Central memory CD8-positive, alpha-beta T cell (primary cell): Measurements from ENCODE around the gene ORM2.
"Not testable (repeated sequence)": the region's sequence is repeated elsewhere in the genome, so short reads cannot be mapped to it uniquely, and the experiment has no call there.

Experiments used
- ATAC-seq: fragments of 150-1000 bp; cut with Tn5 transposase; replicated peaks from 2 replicates; pipeline ENCODE4 v1.10.0; 2022; ENCODE audit warnings: mild to moderate bottlenecking, moderate FRiP score, moderate number of reproducible peaks; ENCODE audit not compliant: poor library complexity, severe bottlenecking; ENCODE audit errors: extremely low read depth
- DNase-seq, 2 donors: peaks; one replicate each; pipeline ENCODE4 v3.0.0; 2021; ENCODE audit warnings: low spot score in 2 of 2
- H3K27ac Mint-ChIP-seq: one replicate; pipeline ENCODE4 v1.8.0; 2022; ENCODE audit warnings: low read depth, mild to moderate bottlenecking, moderate library complexity, mixed read lengths
- H3K27me3 Mint-ChIP-seq: one replicate; pipeline ENCODE4 v1.8.0; 2022; ENCODE audit warnings: mixed read lengths
- H3K36me3 Mint-ChIP-seq: one replicate; pipeline ENCODE4 v1.8.0; 2022; ENCODE audit warnings: mild to moderate bottlenecking, moderate library complexity, mixed read lengths; ENCODE audit not compliant: insufficient read depth
- H3K4me1 Mint-ChIP-seq: one replicate; pipeline ENCODE4 v1.8.0; 2022; ENCODE audit warnings: mixed read lengths
- H3K4me3 Mint-ChIP-seq: one replicate; pipeline ENCODE4 v1.8.0; 2022; ENCODE audit warnings: mild to moderate bottlenecking, moderate library complexity, mixed read lengths
- H3K9me3 Mint-ChIP-seq: one replicate; pipeline ENCODE4 v1.8.0; 2022; ENCODE audit warnings: mixed read lengths

The ORM2 gene

DNA sequence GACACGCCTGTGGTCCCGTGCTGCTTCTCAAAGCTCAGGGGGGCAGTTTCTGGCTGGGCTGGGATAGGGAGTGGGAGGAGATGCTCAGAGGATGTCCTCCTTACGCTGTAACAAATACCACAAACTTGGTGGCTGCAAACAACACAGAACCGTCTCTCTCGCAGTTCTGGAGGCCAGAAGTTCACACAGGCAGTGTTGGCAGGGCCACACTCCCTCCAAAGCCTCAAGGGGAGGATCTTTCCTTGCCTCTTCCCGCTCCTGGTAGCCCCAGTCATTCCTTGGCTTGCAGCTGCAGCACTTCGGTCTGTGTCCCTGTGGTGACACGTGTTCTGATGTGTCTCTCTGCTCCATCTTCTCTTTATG lies 17.2 kb upstream of the ORM2 start:
- H3K4me3 Mint-ChIP-seq, result no peak overlapping the region
- no peaks in the 10 kb centered on the region for H3K4me1 Mint-ChIP-seq
- no peak overlapping the region for H3K27ac Mint-ChIP-seq
- H3K9me3 Mint-ChIP-seq, result no peaks in the 10 kb centered on the region
- no peaks in the 10 kb centered on the region for H3K27me3 Mint-ChIP-seq
- no peak for ATAC-seq
- no peaks in the 10 kb centered on the region for H3K36me3 Mint-ChIP-seq
- DNase-seq, result no peak

DNA sequence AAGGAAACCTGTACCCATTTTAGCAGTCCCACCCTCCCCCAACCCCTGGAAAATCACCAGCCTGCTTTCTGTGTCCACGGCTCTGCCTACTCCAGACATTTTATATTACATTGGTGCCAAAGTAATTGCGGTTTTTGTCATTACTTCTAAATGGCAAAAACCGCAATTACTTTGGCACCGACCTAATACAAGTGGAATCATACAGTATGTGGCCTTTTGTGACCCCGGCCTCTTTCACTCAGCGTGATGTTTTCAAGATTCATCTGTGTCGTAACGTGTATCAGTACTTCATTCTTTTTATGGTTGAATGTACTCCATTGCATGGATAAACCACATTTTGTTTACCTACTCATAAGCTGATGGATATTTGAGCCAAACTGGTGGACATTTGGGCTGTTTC lies 16.5 kb upstream of the ORM2 start:
- H3K27ac Mint-ChIP-seq, result no peak overlapping the region
- no peak for DNase-seq
- ATAC-seq, result no peak
- H3K27me3 Mint-ChIP-seq, result peaks cover under 1% of the 10 kb centered on the region
- no peaks in the 10 kb centered on the region for H3K36me3 Mint-ChIP-seq
- no peaks in the 10 kb centered on the region for H3K9me3 Mint-ChIP-seq
- H3K4me3 Mint-ChIP-seq, result no peak overlapping the region
- H3K4me1 Mint-ChIP-seq, result no peaks in the 10 kb centered on the region

DNA sequence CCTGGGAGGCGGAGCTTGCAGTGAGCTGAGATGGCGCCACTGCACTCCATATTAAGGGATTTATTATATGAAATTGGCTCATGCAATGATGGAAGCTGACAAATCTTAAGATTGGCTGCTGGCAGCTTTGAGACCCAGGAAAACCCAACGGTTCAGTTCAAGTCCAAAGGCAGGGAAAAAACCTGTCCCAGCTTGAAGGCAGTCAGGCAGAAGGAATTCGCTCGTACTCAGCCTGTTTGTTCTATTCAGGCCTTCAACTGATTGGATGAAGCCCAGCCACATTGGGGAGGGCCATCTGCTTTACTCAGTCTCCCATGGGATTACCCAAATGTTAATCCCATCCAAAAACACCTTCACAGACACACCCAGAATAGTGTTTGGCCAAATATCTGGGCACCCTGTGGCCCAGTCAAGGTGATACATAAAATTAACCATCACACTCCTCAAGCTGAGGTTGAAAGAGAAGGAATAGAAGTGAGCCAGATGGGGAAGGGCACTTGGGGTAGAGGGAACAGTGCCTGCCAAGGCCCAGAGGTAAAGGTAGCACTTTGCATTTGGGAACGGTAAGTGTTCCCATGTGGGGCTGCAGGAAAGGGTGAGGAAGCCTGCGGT lies 15.3 kb upstream of the ORM2 start:
- Mint-ChIP-seq H3K9me3 (no peaks in the 10 kb centered on the region), H3K27me3 (peaks cover 12% of the 10 kb centered on the region), H3K4me1 (no peaks in the 10 kb centered on the region), H3K36me3 (no peaks in the 10 kb centered on the region), H3K27ac (no peak overlapping the region), H3K4me3 (no peak overlapping the region)
- DNase-seq (no peak), ATAC-seq (no peak)

DNA sequence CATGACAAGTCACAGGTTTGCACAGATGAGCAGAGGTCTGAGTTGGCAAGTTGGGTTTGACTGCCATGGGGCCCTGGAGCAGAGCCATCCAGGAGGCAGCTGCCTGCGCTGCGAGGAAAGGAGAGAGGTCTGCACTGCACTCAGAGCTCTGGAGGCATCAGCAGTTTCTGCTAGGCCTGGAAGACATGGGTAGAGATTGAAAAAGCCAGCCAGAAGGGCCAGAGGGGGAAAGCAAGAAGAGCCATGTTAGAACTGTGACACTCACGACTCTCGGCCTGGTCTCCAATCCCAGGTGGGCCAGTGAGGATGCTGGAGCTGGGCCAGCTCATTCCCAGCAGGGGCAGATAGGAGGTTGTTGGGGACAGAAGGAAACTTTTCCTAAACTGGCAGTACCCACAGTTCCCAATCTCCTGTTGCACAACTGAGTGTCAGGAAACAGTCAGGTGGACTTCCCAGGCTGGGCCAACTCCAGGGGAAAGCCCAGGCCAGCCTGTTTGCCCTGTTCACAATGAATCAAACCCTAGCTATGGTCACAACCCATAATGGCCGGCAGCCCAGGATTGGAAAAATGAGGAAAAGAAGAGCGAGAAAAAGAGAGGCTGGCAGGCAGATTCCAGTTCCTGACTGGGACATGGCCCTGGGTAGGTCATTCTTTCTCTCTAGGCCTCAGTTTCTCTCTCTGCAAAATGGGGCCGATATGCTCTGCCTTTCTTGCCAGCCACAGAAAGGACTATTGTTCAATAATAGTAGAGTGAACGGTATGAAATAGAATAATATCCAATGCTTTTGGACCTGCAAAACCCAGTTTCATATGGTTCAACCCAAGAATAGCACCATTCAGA lies 14.6 kb upstream of the ORM2 start:
- Mint-ChIP-seq H3K27me3 (peaks cover 20% of the 10 kb centered on the region), H3K36me3 (no peaks in the 10 kb centered on the region), H3K27ac (no peak overlapping the region), H3K4me3 (no peak overlapping the region), H3K9me3 (no peaks in the 10 kb centered on the region), H3K4me1 (no peaks in the 10 kb centered on the region)
- no peak for DNase-seq
- ATAC-seq, result no peak

DNA sequence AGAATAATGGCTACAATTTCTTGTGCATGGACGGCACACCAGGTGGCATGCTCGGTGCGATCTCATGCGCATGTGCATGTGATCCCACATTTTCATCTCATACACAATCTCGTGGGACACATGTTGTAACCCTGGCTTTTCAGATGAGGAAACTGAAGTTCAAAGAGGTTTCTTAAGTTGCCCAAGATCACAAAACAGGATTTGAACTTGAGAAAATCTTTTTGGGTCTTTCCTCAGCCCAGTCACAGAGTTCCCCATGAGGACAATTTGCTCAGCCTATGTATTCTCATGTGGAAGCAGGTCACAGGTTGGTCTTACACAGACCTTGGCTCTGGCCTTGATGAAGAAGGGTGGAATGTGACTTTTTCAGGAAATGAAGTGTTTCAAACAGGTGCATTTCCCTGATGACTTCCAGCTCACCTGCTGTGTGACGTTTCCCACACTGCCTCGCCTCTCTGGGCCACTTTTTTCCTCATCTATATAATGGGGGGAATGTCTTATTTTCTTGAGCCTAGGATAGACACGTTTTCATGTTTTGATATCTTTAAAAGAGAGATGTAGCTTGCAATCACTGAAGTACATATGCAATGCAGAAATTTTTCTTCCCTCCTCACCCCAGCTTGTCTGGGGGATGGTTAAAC lies 13.8 kb upstream of the ORM2 start:
- no peak for ATAC-seq
- Mint-ChIP-seq H3K36me3 (no peaks in the 10 kb centered on the region), H3K4me3 (no peak overlapping the region), H3K27ac (no peak overlapping the region), H3K9me3 (no peaks in the 10 kb centered on the region), H3K4me1 (no peaks in the 10 kb centered on the region), H3K27me3 (peaks cover 26% of the 10 kb centered on the region)
- DNase-seq, result no peak

DNA sequence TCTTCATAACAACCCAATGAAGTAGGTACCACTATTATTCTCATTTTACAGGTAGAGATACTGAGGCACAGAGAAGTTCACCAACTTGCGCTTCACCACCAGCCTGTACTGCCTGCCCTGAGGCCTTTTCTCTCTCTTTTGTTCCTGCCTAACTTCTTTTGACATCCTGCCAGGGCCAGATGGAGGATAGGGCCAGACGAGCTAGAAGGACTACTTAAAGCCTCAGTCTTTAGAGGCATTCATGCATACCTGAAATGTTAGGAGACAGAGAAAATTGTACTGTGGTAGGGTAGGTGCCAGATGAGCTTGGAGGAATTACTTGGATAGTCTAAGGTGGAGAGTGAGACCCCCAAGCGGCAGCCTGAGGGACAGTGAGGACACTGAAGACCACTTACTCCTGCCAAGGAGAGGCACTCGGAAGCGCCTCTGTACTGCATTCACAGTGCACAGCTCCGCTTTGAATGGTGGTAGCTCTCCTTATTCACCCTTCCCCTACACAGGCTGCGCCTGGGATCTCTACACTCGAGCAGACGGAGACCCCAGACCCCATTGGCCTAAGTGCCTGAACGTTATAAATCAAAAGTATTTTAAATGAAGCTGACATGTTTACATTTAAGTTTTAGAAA lies 13.0 kb upstream of the ORM2 start:
- no peak for ATAC-seq
- H3K36me3 Mint-ChIP-seq, result no peaks in the 10 kb centered on the region
- H3K27ac Mint-ChIP-seq, result no peak overlapping the region

DNA sequence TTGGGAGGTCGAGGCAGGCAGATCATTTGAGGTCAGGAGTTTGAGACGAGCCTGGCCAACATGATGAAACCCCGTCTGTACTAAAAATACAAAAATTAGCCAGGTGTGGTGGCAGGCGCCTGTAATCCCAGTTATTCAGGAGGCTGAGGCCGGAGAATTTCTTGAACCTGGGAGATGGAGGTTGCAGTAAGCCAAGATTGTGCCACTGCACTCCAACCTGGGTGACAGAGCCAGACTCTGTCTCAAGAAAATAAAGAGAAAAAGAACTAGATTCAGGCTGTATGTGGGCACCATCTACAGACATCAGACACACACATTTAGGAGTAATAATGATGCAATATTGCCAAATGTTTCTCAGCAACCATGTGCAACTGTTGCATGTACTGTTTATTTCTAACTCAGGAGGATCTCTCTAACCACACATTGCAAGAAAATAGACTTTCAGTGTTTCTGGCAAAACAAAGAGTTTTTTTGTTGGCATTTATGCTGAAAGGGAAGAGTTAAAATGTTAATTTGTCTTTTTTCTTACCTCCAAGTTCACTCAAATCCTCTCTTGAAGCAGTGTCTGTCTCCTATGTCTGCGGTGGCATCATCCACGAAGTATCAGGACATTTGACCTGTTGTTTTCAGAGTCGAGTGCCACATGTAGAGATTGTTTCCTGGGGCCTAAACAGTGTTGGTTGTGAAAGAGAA lies 11.9 kb upstream of the ORM2 start:
- no peak for DNase-seq

More for the DNA sequence above, 13.0 kb upstream of the ORM2 start:
- H3K4me3 Mint-ChIP-seq, result no peak overlapping the region
- no peak for DNase-seq
- H3K4me1 Mint-ChIP-seq, result no peaks in the 10 kb centered on the region
- peaks cover 26% of the 10 kb centered on the region for H3K27me3 Mint-ChIP-seq
- no peaks in the 10 kb centered on the region for H3K9me3 Mint-ChIP-seq

DNA sequence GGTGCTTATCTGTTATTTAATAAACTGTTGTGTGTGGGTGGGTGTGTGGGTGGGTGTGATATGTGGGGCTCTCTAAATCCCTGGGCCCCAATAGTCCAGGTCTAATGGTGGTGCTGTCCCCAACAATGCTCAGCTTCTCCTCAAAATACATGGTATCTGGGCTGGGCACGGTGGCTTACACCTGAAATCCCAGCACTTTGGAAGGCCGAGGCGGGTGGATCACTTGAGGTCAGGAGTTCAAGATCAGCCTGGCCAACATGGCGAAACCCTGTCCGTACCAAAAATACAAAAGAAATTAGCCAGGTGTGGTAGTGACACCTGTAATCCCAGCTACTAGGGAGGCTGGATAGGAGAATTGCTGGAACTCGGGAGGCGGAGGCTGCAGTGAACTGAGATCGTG lies 11.3 kb upstream of the ORM2 start:
- Mint-ChIP-seq H3K9me3 (no peaks in the 10 kb centered on the region), H3K36me3 (no peaks in the 10 kb centered on the region), H3K4me3 (no peak overlapping the region), H3K27me3 (peaks cover 26% of the 10 kb centered on the region), H3K27ac (no peak overlapping the region), H3K4me1 (no peaks in the 10 kb centered on the region)
- DNase-seq (no peak), ATAC-seq (no peak)

More for the DNA sequence above, 11.9 kb upstream of the ORM2 start:
- H3K4me3 Mint-ChIP-seq, result no peak overlapping the region
- H3K27me3 Mint-ChIP-seq, result peaks cover 26% of the 10 kb centered on the region
- no peak overlapping the region for H3K27ac Mint-ChIP-seq
- no peaks in the 10 kb centered on the region for H3K36me3 Mint-ChIP-seq
- H3K4me1 Mint-ChIP-seq, result no peaks in the 10 kb centered on the region
- H3K9me3 Mint-ChIP-seq, result no peaks in the 10 kb centered on the region
- no peak for ATAC-seq

DNA sequence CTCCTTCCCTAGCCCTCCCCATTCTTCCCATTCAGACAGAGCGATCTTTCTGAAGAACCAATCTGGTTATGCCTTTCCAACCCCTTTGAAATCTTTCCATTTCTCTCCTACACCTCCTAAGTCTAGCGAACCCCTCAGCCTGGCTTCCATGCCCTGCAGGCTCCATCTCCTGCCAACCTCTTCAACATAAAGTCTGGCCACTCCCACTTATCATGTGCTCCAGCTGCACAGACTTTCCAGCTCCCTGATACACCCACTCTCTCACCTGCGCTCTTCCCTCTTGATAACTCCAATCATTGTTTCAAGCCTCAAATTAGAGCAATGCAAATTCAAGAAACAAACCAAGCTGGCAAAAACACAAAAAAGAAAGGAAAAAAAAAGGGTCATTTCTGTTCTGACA lies 10.5 kb upstream of the ORM2 start:
- peaks cover 26% of the 10 kb centered on the region for H3K27me3 Mint-ChIP-seq
- H3K27ac Mint-ChIP-seq, result no peak overlapping the region
- H3K36me3 Mint-ChIP-seq, result no peaks in the 10 kb centered on the region
- no peaks in the 10 kb centered on the region for H3K9me3 Mint-ChIP-seq
- ATAC-seq (no peak), DNase-seq (no peak)
- no peak overlapping the region for H3K4me3 Mint-ChIP-seq
- no peaks in the 10 kb centered on the region for H3K4me1 Mint-ChIP-seq

DNA sequence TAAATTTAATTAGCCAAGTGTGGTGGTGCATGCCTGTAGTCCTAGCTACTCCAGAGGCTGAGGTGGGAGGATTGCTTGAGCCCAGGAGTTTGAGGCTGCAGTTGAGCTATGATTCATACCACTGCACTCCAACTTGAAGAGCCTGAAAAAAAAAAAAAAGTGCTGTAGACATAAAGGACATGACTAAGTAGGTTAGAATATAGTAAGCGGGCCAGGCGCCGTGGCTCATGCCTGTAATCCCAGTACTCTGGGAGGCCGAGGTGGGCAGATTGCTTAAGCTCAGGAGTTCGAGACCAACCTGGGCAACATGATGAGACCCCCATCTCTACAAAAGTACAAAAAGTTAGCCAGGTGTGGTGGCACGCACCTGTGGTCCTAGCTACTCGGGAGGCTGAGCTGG lies 9.0 kb upstream of the ORM2 start:
- H3K9me3 Mint-ChIP-seq, H3K4me1 Mint-ChIP-seq, H3K36me3 Mint-ChIP-seq, ATAC-seq, H3K27ac Mint-ChIP-seq, DNase-seq, H3K4me3 Mint-ChIP-seq: not testable (repeated sequence)
- peaks cover 26% of the 10 kb centered on the region for H3K27me3 Mint-ChIP-seq

DNA sequence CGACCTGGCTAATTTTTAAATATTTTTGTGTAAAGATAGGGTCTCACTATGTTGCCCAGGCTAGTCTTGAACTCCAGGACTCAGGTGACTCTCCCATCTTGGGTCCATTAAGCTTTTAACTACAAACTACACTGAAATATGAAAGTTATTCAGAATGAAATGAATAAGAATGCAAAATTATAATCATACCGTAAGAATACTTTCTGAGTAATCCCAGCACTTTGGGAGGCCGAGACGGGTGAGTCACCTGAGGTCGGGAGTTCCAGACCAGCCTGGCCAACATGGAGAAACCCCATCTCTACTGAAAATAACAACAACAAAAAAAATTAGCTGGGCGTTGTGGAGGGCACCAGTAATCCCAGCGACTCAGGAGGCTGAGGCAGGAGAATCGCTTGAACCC lies 7.9 kb upstream of the ORM2 start:
- H3K27me3 Mint-ChIP-seq, result peaks cover 26% of the 10 kb centered on the region
- no peaks in the 10 kb centered on the region for H3K9me3 Mint-ChIP-seq
- no peak for ATAC-seq
- no peak overlapping the region for H3K4me3 Mint-ChIP-seq
- H3K27ac Mint-ChIP-seq, result no peak overlapping the region
- DNase-seq, result no peak
- no peaks in the 10 kb centered on the region for H3K36me3 Mint-ChIP-seq
- no peaks in the 10 kb centered on the region for H3K4me1 Mint-ChIP-seq

DNA sequence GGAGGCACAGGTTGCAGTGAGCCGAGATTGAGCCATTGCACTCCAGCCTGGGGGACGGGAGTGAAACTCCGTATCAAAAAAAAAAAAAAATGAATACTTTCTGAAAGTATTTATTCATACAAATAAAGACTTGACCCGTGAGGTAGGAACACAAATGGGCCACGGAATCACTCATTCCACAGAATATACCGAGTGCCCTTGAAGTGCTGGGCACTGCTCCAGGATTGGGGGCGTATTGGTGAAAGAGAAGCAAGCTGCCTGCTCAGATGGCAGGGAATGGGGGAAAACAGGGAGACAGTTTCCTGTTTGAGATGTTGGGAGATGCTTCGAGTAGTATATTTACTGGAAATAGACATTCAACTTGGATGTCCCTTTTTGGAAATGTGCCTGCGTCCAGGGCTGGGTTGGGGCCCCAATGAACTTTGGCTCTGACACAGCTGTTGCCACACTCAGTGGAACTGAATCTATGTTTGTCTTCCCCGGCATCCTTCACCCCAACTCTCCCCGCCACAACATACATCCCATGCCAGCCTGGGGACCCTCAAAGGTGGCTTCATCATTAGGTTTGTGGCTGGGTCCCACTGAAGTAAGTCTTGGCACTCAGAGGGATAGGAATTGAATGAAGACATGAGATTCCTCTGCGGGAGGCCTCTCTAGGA lies 7.4 kb upstream of the ORM2 start:
- peaks cover 26% of the 10 kb centered on the region for H3K27me3 Mint-ChIP-seq

More for the DNA sequence above, 7.4 kb upstream of the ORM2 start:
- not testable (repeated sequence) for H3K27ac Mint-ChIP-seq, DNase-seq, H3K36me3 Mint-ChIP-seq, H3K9me3 Mint-ChIP-seq, H3K4me1 Mint-ChIP-seq, ATAC-seq, H3K4me3 Mint-ChIP-seq
